ENCODE measurements around the gene ST6GALNAC5.

DNA sequence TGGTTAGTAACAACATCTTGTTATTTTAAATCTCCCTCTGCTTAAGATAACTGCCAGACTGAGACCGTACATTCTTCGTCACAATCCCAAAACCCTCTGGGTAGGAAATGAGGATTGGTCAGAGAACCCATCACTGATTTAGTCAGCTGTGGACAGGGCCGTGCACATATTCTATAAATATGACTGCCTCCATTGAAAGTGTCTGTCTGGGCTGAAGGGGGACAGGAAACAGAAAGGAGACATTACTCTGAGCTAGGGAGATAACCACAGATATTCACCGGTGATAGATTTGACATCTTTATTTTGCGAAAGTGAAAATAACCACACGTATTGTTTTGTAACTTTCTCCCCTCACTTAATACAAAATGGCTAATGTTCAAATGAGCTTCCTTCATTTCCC is 36.9 kb upstream of the ST6GALNAC5 start:
- no peak for TF ChIP-seq GATA2 (IDR thresholded peaks at IDR 0.05; ENCODE audit: low read depth, low read length)
- no peak for TF ChIP-seq GATA3 (IDR thresholded peaks at IDR 0.05; ENCODE audit: low read depth, low read length)
